H9 (cell line): ENCODE measurements around the gene TMTC1. TPM values are rescaled to one million over a fixed set of nuclear protein-coding genes. Genes with fewer than 3 reads are reported as not detected.

Experiments used
- DNase-seq: peaks from one replicate; pipeline ENCODE4 v3.0.0-alpha.2; 2017
- H2AFZ ChIP-seq: one replicate; pipeline ENCODE4 v1.6.1; 2013; ENCODE audit warnings: mild to moderate bottlenecking, low read length, control low read depth, moderate library complexity
- H2AK5ac ChIP-seq: 2 replicates; pipeline ENCODE4 v1.6.1; 2013; ENCODE audit warnings: low read length, control low read depth, mixed read lengths; ENCODE audit not compliant: insufficient read length
- H2BK120ac ChIP-seq: one replicate; pipeline ENCODE4 v1.6.1; 2013; ENCODE audit warnings: low read depth, mild to moderate bottlenecking, low read length, control low read depth, inconsistent platforms; ENCODE audit not compliant: poor library complexity, severe bottlenecking
- H2BK12ac ChIP-seq: 2 replicates; pipeline ENCODE4 v1.6.1; 2013; ENCODE audit warnings: low read length, control low read depth, mixed read lengths, low read depth; ENCODE audit not compliant: insufficient read length
- H2BK15ac ChIP-seq: 2 replicates; pipeline ENCODE4 v1.6.1; 2013; ENCODE audit warnings: low read depth, low read length, control low read depth
- H2BK20ac ChIP-seq: one replicate; pipeline ENCODE4 v1.6.1; 2013; ENCODE audit warnings: low read depth, mild to moderate bottlenecking, low read length, control low read depth, inconsistent platforms; ENCODE audit not compliant: poor library complexity, severe bottlenecking
- H2BK5ac ChIP-seq: 2 replicates; pipeline ENCODE4 v1.6.1; 2013; ENCODE audit warnings: low read length, control low read depth, mixed read lengths; ENCODE audit not compliant: insufficient read length
- H3K14ac ChIP-seq: 2 replicates; pipeline ENCODE4 v1.6.1; 2013; ENCODE audit warnings: low read length, control low read depth; ENCODE audit not compliant: insufficient read depth
- H3K18ac ChIP-seq: 2 replicates; pipeline ENCODE4 v1.6.1; 2013; ENCODE audit warnings: low read depth, mild to moderate bottlenecking, mixed read lengths, low read length, control low read depth; ENCODE audit not compliant: insufficient read length
- H3K23ac ChIP-seq: 2 replicates; pipeline ENCODE4 v1.6.1; 2013; ENCODE audit warnings: low read length, control low read depth, mixed read lengths, low read depth; ENCODE audit not compliant: insufficient read length
- H3K23me2 ChIP-seq: 2 replicates; pipeline ENCODE4 v1.6.1; 2013; ENCODE audit warnings: low read depth, mild to moderate bottlenecking, mixed read lengths, low read length, control low read depth; ENCODE audit not compliant: insufficient read length, poor library complexity, severe bottlenecking
- H3K27ac ChIP-seq: 2 replicates; pipeline ENCODE4 v1.5.1; 2013; ENCODE audit warnings: low read length, control low read depth, mixed read lengths, low read depth; ENCODE audit not compliant: insufficient read length
- H3K27me3 ChIP-seq: 2 replicates; pipeline ENCODE4 v1.6.1; 2013; ENCODE audit warnings: low read length, control low read depth, inconsistent platforms; ENCODE audit not compliant: insufficient read depth
- H3K4ac ChIP-seq: 2 replicates; pipeline ENCODE4 v1.6.1; 2013; ENCODE audit warnings: low read depth, mild to moderate bottlenecking, control low read depth, inconsistent platforms, low read length, moderate library complexity
- H3K4me1 ChIP-seq: 2 replicates; pipeline ENCODE4 v1.6.1; 2013; ENCODE audit warnings: low read length, control low read depth, inconsistent platforms; ENCODE audit not compliant: insufficient read depth
- H3K4me2 ChIP-seq: 2 replicates; pipeline ENCODE4 v1.6.1; 2013; ENCODE audit warnings: low read length, control low read depth, mixed read lengths; ENCODE audit not compliant: insufficient read length, insufficient read depth
- H3K56ac ChIP-seq: 2 replicates; pipeline ENCODE4 v1.6.1; 2013; ENCODE audit warnings: low read depth, mild to moderate bottlenecking, mixed read lengths, low read length, control low read depth; ENCODE audit not compliant: insufficient read length
- H3K79me1 ChIP-seq: 2 replicates; pipeline ENCODE4 v1.6.1; 2013; ENCODE audit warnings: low read depth, mild to moderate bottlenecking, moderate library complexity, low read length, control low read depth, inconsistent platforms; ENCODE audit not compliant: insufficient read depth, poor library complexity, severe bottlenecking
- H3K79me2 ChIP-seq: 2 replicates; pipeline ENCODE4 v1.6.1; 2013; ENCODE audit warnings: low read length, control low read depth, inconsistent platforms; ENCODE audit not compliant: insufficient read depth
- H3K9ac ChIP-seq: 2 replicates; pipeline ENCODE4 v1.6.1; 2013; ENCODE audit warnings: low read length, control low read depth, mixed read lengths; ENCODE audit not compliant: insufficient read length; ENCODE audit errors: extremely low read depth
- H3K9me3 ChIP-seq: one replicate; pipeline ENCODE4 v1.6.1; 2013; ENCODE audit warnings: low read depth, low read length, inconsistent platforms; ENCODE audit not compliant: control insufficient read depth
- H3T11ph ChIP-seq: one replicate; pipeline ENCODE4 v1.6.1; 2013; ENCODE audit warnings: mild to moderate bottlenecking, low read length, control low read depth, inconsistent platforms
- H4K20me1 ChIP-seq: one replicate; pipeline ENCODE4 v1.6.1; 2013; ENCODE audit not compliant: control insufficient read depth, insufficient read length, insufficient read depth
- H4K5ac ChIP-seq: 2 replicates; pipeline ENCODE4 v1.6.1; 2013; ENCODE audit warnings: low read depth, mild to moderate bottlenecking, mixed read lengths, low read length, control low read depth; ENCODE audit not compliant: insufficient read length
- H4K8ac ChIP-seq: replicated peaks from 2 replicates; pipeline ENCODE4 v1.6.1; 2013; ENCODE audit warnings: low read length, control low read depth, mixed read lengths, low read depth; ENCODE audit not compliant: insufficient read length
- H4K91ac ChIP-seq: 2 replicates; pipeline ENCODE4 v1.6.1; 2013; ENCODE audit warnings: low read depth, mild to moderate bottlenecking, moderate library complexity, mixed read lengths, low read length, control low read depth; ENCODE audit not compliant: insufficient read length
- H3K27ac Mint-ChIP-seq, 3 experiments: 2 replicates in 2 of 3; 3 replicates in 1 of 3; pipeline ENCODE4 v1.8.0; 2020 to 2021; ENCODE audit warnings: mixed read lengths in 3 of 3, mild to moderate bottlenecking in 1 of 3, moderate library complexity in 1 of 3
- H3K27me3 Mint-ChIP-seq: 2 replicates; pipeline ENCODE4 v1.8.0; 2021; ENCODE audit warnings: low read depth, mild to moderate bottlenecking, moderate library complexity, mixed read lengths
- H3K36me3 Mint-ChIP-seq, 3 experiments: 2 replicates in 2 of 3; 3 replicates in 1 of 3; pipeline ENCODE4 v1.8.0; 2020 to 2021; ENCODE audit warnings: low read depth in 3 of 3, mixed read lengths in 3 of 3; ENCODE audit not compliant: insufficient read depth in 1 of 3
- H3K4me1 Mint-ChIP-seq, 2 experiments: 2 replicates each; pipeline ENCODE4 v1.8.0; 2020; ENCODE audit warnings: mixed read lengths in 2 of 2
- H3K4me3 Mint-ChIP-seq, 2 experiments: 2 replicates in 1 of 2; 3 replicates in 1 of 2; pipeline ENCODE4 v1.8.0; 2020 to 2021; ENCODE audit warnings: mild to moderate bottlenecking in 2 of 2, mixed read lengths in 2 of 2, moderate library complexity in 1 of 2
- H3K9me3 Mint-ChIP-seq, 2 experiments: 2 replicates in 1 of 2; 3 replicates in 1 of 2; pipeline ENCODE4 v1.8.0; 2020; ENCODE audit warnings: mild to moderate bottlenecking in 2 of 2, mixed read lengths in 2 of 2, moderate library complexity in 1 of 2
- WGBS: extraction: QIAGEN DNeasy Blood & Tissue Kit; methylation state at CpG from one replicate; pipeline ENCODE4 v1.1.7; 2013; ENCODE audit warnings: missing lambda C conversion rate, low lambda C conversion rate, mixed read lengths; ENCODE audit not compliant: insufficient read length; ENCODE audit errors: extremely low coverage; 5-methylcytosine and 5-hydroxymethylcytosine counted together
- total RNA-seq: library from RNA; stranded (reverse); gene quantifications from 2 replicates; pipeline ENCODE4 v1.2.1, GENCODE V29; 2021
- TF ChIP-seq, protein P1 (sequence below): fragments of 200-600 bp; sonication (generic); conservative IDR thresholded peaks from 3 replicates; pipeline ENCODE4 v1.8.0; 2021; ENCODE audit warnings: antibody characterized with exemption, mild to moderate bottlenecking

Gene TMTC1
- total RNA-seq, 1 experiment from 2014 or later = 16.1 TPM

- Histone ChIP-seq H3K27ac (no peak overlapping the region), H3K79me2 (no peaks in the 10 kb centered on the region), H3T11ph (no peak overlapping the region), H4K91ac (no peak overlapping the region), H3K4me1 (no peaks in the 10 kb centered on the region), H3K27me3 (no peaks in the 10 kb centered on the region), H3K9ac (no peak overlapping the region), H3K14ac (no peak overlapping the region), H2AK5ac (no peak overlapping the region), H3K56ac (no peak overlapping the region), H4K20me1 (no peaks in the 10 kb centered on the region), H3K4me2 (no peak overlapping the region), H2BK15ac (no peak overlapping the region), H2BK12ac (no peak overlapping the region), H3K4ac (no peak overlapping the region), H4K5ac (no peak overlapping the region), H2BK20ac (no peak overlapping the region), H2AFZ (no peak overlapping the region), H3K79me1 (no peaks in the 10 kb centered on the region), H3K18ac (no peak overlapping the region), H2BK120ac (no peak overlapping the region), H4K8ac (no peak overlapping the region), H2BK5ac (no peak overlapping the region), H3K23ac (no peak overlapping the region), H3K9me3 (no peaks in the 10 kb centered on the region), H3K23me2 (no peaks in the 10 kb centered on the region)
- H3K4me1 Mint-ChIP-seq = no peaks in the 10 kb centered on the region
- TF ChIP-seq, protein P1, sequence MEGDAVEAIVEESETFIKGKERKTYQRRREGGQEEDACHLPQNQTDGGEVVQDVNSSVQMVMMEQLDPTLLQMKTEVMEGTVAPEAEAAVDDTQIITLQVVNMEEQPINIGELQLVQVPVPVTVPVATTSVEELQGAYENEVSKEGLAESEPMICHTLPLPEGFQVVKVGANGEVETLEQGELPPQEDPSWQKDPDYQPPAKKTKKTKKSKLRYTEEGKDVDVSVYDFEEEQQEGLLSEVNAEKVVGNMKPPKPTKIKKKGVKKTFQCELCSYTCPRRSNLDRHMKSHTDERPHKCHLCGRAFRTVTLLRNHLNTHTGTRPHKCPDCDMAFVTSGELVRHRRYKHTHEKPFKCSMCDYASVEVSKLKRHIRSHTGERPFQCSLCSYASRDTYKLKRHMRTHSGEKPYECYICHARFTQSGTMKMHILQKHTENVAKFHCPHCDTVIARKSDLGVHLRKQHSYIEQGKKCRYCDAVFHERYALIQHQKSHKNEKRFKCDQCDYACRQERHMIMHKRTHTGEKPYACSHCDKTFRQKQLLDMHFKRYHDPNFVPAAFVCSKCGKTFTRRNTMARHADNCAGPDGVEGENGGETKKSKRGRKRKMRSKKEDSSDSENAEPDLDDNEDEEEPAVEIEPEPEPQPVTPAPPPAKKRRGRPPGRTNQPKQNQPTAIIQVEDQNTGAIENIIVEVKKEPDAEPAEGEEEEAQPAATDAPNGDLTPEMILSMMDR = no peak
- H3K27ac Mint-ChIP-seq = peak overlapping the region in 1 of 3 experiments; percentile 40; a peak in 1 of 7 replicates
- peaks cover 0 to 16% (median 5%) of the 10 kb centered on the region in 3 experiments; a peak in 4 of 7 replicates for H3K36me3 Mint-ChIP-seq
- no peak overlapping the region for H3K4me3 Mint-ChIP-seq
- no peaks in the 10 kb centered on the region for H3K9me3 Mint-ChIP-seq
- WGBS = no CpG with 5 or more reads among the region's 6 CpGs
- H3K27me3 Mint-ChIP-seq = no peaks in the 10 kb centered on the region
- DNase-seq = no peak
Observed at GRCh38 chr12:29510591-29511185, 273.1 kb downstream of the TMTC1 start.
